ENCODE data around the gene GRAMD2B.
"Not testable (repeated sequence)": the region's sequence is repeated elsewhere in the genome, so short reads cannot be mapped to it uniquely, and the experiment has no call there.

Gene GRAMD2B

GRCh38 chr5:126513703-126514102 is 90.5 kb downstream of the GRAMD2B start:
- no peak for DNase-seq (ENCODE audit: low spot score)

- peak; percentile 6 for DNase-seq (ENCODE audit: low spot score)
Observed at GRCh38 chr5:126514131-126514557, 90.9 kb downstream of the GRAMD2B start.

DNA sequence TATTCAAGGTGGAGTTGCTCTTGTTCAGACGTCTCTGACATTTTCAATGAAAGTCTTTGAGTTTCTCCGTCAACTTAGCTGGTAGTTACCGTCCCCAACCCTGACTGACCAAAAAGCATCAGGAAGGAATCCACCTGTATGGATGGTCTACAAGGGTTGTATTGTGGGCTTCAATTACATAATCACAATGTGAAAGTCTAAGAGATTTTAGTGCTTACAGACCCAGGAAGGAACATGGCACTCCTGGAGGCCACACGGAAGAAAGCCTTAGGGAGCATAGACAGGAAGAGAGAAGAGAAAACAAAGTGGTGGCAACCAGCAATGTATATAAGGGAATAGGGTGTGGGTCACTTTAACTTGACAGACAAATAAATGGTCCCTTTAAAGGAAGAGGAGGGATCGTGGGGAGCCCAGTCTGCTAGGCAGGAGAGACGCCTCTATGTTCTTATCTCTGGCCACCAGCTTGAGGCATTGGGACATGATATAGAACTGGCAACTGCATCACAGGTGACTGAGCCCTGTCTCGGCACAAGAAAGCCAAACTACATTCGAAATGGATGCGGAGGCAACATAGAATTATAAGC is 91.4 kb downstream of the GRAMD2B start:
- peak; percentile 62 for DNase-seq (ENCODE audit: low spot score)

- peak; percentile 9 for DNase-seq (ENCODE audit: low spot score)
Observed at GRCh38 chr5:126515337-126515736, 92.1 kb downstream of the GRAMD2B start.

DNA sequence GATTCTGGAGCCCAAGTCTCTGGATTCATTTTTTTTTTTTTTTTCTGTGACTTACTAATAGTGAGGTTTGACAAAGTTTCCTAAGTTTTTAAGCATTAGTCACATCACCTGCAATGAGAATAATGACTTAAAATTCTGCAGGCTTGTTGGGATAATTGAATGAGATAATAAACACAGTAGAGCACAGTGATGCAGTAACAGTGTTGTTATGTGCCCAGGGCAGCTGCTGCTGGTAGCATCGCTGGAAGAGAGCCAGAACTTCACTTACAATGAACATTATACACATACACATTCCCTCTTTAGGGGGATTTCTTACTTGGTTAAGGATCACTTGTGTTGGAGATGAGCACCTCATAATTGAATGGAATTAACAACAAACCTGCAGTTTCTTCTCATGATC is 92.9 kb downstream of the GRAMD2B start:
- no peak for DNase-seq (ENCODE audit: low spot score)

- no peak for DNase-seq (ENCODE audit: low spot score)
Observed at GRCh38 chr5:126516852-126517251, 93.6 kb downstream of the GRAMD2B start.

- DNase-seq (ENCODE audit: low spot score), result not testable (repeated sequence)
Observed at GRCh38 chr5:126519223-126519622, 96.0 kb downstream of the GRAMD2B start.

- no peak for DNase-seq (ENCODE audit: low spot score)
Observed at GRCh38 chr5:126519637-126520592, 96.7 kb downstream of the GRAMD2B start.

GRCh38 chr5:126520593-126520953 is 97.4 kb downstream of the GRAMD2B start:
- DNase-seq (ENCODE audit: low spot score), result no peak

DNA sequence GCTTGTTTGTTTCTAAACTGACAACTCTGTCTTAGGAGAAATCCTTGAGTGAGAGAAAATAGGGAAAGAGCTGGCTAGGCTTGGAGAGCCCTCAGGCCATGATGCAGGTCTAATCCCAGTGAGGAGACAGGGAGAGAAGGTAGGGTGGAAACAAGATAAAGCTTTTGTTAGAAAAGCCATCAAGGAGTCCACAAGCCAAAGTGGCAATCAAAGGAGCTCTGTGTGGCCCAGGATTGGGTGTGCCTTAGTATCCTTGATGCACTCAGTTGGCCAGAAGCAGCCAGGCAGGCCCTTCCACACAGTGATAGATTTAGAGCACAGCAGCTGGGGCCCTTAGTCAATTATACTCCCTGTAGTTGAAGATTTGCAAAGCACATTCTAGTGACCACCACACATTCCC is 97.9 kb downstream of the GRAMD2B start:
- no peak for DNase-seq (ENCODE audit: low spot score)

DNA sequence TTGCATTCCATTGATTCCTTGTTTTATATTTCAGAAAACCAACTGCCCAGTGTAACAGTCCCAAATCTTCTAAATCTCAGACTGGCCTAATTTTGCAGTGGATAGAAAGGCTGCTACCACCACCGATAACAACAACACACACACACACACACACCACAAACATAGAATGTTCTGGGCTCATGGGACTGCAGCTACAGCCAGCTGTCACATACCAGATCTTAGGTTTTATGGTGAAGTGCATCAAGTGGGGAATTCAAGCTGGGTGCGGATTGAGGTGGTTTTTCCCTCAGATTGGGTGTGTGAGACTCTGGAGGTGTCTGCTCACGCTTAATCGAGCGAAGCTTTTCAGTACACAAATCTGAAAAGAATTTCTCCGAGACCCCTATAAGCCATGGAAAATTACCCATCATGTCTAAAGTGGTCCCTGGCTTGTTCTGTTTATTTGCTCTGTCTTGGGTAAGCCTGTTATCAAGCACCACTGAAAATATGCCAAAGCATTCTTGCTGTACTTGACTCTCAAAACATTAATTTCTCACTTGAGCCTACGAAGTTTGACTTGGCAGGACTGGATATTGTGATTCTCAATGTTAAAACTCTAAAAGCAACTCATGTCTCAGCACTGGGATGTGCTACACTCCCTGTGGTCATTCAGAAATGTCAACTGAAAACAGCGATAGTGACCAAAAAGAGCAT is 100.8 kb downstream of the GRAMD2B start:
- DNase-seq (ENCODE audit: low spot score), result no peak

DNA sequence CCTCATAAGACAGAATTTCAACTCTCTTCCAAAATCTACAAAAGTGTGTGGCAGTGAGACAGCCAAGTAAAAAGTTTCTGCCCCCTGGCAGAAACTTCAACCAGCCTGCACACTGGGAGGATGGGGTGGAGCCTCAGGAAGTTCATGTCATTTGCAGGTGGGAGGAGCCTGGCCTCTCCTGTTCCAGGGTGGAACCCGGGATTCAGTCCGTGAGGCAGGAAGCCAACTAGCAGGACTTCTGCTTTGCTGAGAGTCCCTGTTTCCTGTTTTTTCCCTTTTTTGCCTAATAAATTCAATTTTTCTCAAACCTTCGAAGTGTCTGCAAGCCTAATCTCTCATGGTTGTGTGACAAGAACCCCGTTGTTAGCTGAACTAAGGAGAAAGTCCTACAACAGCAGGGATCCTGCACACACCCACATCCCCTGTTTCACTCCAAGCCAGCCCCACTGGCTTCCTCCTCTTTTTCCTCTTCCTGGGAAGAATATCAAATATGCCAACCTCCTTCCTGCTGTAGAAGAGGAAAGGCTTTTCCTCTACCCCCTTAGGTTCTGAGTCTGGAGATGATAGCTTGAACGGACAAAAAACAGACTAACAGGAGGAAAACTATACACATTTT is 102.5 kb downstream of the GRAMD2B start:
- no peak for DNase-seq (ENCODE audit: low spot score)

- DNase-seq (ENCODE audit: low spot score), result no peak
Observed at GRCh38 chr5:126526493-126526892, 103.3 kb downstream of the GRAMD2B start.

- DNase-seq (ENCODE audit: low spot score), result no peak
Observed at GRCh38 chr5:126527158-126527557, 103.9 kb downstream of the GRAMD2B start.

DNA sequence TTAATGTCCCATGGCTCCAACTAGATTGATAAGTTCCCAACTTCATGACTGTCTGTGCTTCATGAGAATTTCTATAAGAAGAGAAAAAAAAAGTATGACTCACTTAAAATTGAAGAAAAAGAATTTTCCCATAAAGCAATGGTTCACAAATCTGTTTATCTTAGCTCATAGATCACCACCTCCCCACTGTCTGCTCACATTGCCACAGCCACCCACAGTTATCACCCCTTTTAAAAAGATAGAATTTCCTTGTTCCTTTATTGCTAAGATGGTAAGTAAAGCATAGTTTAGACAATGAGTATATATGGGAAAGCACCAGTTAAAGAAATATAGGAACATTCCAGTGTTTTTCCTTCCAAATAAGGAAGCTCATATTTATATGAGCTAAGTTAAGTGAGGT is 104.7 kb downstream of the GRAMD2B start:
- no peak for DNase-seq (ENCODE audit: low spot score)

GRCh38 chr5:126531543-126532120 is 108.4 kb downstream of the GRAMD2B start:
- no peak for DNase-seq (ENCODE audit: low spot score)

- DNase-seq (ENCODE audit: low spot score), result no peak
Observed at GRCh38 chr5:126534553-126534952, 111.3 kb downstream of the GRAMD2B start.

- no peak for DNase-seq (ENCODE audit: low spot score)
Observed at GRCh38 chr5:126535856-126536545, 112.8 kb downstream of the GRAMD2B start.

DNA sequence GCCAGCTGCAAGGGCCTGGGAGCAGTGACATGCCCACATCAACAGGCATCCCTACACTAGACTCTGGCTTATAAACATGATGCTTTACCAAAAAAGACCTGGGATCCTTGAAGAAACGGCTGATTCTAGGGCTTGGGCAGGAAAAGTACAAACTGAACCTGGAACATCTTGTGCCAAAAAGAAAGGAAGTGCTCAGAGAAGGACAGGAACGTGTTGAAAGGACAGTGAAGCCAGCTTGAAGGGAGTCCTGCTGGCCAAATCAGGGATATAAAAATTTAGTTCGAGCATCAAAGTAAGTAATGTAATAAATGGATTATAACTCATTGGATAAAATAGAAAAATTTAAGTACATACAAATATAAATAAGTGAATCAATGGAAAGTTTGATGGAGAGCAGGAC is 113.7 kb downstream of the GRAMD2B start:
- no peak for DNase-seq (ENCODE audit: low spot score)

DNA sequence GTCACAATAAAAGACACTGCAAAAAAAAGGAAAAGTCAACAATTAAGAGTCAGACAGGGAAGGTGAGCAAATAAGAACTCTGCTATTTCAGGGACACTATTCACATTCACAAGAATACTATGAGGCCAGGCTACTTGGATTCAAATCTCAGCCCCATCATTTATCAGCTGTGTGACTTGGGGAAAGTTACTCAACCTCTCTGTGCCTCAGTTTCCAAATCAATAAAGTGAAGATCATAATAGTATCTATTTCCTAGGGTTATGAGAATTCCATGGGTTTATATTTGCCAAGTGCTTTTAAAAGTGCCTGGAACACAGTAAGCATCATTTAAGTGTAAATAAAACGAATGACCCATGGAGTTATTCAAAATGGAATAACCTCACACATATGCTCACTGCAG is 115.4 kb downstream of the GRAMD2B start:
- DNase-seq (ENCODE audit: low spot score), result no peak

DNA sequence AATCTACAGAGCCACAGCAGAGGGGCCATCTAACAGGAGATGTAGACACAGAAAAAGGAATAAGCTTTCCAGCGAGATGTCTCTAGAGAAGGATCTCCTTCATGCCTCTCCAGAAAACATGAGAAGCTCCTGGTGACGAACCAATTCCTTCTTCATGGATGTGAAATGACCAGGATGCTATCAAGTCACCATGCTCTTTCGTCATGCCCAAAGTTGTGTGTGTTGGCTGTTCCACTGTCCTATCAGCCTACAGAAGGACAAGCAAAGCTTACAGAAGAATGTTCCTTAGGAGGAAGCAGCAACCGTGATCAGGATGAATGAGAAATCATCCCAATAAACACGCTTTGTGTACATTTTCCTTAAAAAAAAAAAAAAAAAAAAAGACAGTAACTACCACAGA is 117.4 kb downstream of the GRAMD2B start:
- no peak for DNase-seq (ENCODE audit: low spot score)

Measured in hematopoietic multipotent progenitor cell treated with erythropoietin and hydrocortisone succinate and interleukin-3 and kit ligand, for 17 days (in vitro differentiated cells).